PC-9 (cell line): ENCODE data around the gene FBXO41. TPM values are rescaled to one million over a fixed set of nuclear protein-coding genes. Genes with fewer than 3 reads are reported as not detected.

Source experiments
- BruUV-seq: library from RNA; stranded (reverse); fragments of 400-500 nt; replicated peaks from 2 replicates; lab custom pipeline; 2021; lab: Mats Ljungman, UMichigan
- CTCF ChIA-PET: fragments of 300-600 bp; sonication (Branson Sonifier 250); formaldehyde crosslinking; loops from one replicate; lab custom pipeline; 2022; ENCODE audit warnings: antibody characterized with exemption; lab: Charles Lee
- POLR2A ChIA-PET: fragments of 300-600 bp; sonication (Branson Sonifier 250); formaldehyde crosslinking; loops from one replicate; lab custom pipeline; 2022; ENCODE audit warnings: antibody characterized with exemption; ENCODE audit not compliant: unreplicated experiment; lab: Charles Lee
- DNase-seq, 2 experiments: peaks; one replicate each; pipeline versions ENCODE4 v3.0.0 to v3.0.0-alpha.2; 2015 to 2022; ENCODE audit warnings: mixed read lengths in 1 of 2
- H2AFZ ChIP-seq: fragments of 200-600 bp; sonication (generic); 2 replicates; pipeline ENCODE4 v1.8.1; 2017; ENCODE audit warnings: antibody characterized with exemption
- H3F3A ChIP-seq: fragments of 200-600 bp; sonication (generic); 2 replicates; pipeline ENCODE4 v1.8.1; 2017; ENCODE audit warnings: antibody characterized with exemption, mild to moderate bottlenecking, low read depth; ENCODE audit not compliant: insufficient read depth
- H3K27ac ChIP-seq: fragments of 200-600 bp; sonication (generic); 2 replicates; pipeline ENCODE4 v1.6.1; 2016; ENCODE audit warnings: mixed run types
- H3K27me3 ChIP-seq: fragments of 200-600 bp; sonication (generic); 2 replicates; pipeline ENCODE4 v1.6.1; 2016; ENCODE audit warnings: low read depth, mixed run types; ENCODE audit not compliant: insufficient read depth
- H3K36me3 ChIP-seq: fragments of 200-600 bp; sonication (generic); 2 replicates; pipeline ENCODE4 v1.6.1; 2016; ENCODE audit warnings: low read depth, mixed run types
- H3K4me1 ChIP-seq: fragments of 200-600 bp; sonication (generic); replicated peaks from 2 replicates; pipeline ENCODE4 v1.6.1; 2016; ENCODE audit warnings: mixed run types; ENCODE audit not compliant: insufficient read depth
- H3K4me2 ChIP-seq: fragments of 200-600 bp; sonication (generic); 2 replicates; pipeline ENCODE4 v1.6.1; 2017; ENCODE audit warnings: mixed run types
- H3K4me3 ChIP-seq: fragments of 200-600 bp; sonication (generic); 2 replicates; pipeline ENCODE4 v1.6.1; 2016; ENCODE audit warnings: mixed run types
- H3K79me2 ChIP-seq: fragments of 200-600 bp; sonication (generic); 2 replicates; pipeline ENCODE4 v1.6.1; 2017; ENCODE audit warnings: low read depth, mixed run types
- H3K9me2 ChIP-seq: fragments of 200-600 bp; sonication (generic); 2 replicates; pipeline ENCODE4 v1.8.1; 2017; ENCODE audit warnings: mild to moderate bottlenecking; ENCODE audit not compliant: insufficient read depth
- H3K9me3 ChIP-seq: fragments of 200-600 bp; sonication (generic); 2 replicates; pipeline ENCODE4 v1.8.1; 2016; ENCODE audit warnings: low read depth; ENCODE audit not compliant: insufficient read depth
- H4K20me1 ChIP-seq: fragments of 200-600 bp; sonication (generic); 2 replicates; pipeline ENCODE4 v1.8.1; 2017; ENCODE audit not compliant: insufficient read depth
- EZH2 ChIP-seq: fragments of 200-600 bp; sonication (generic); IDR thresholded peaks from 2 replicates; pipeline ENCODE4 v1.8.0; 2017; ENCODE audit warnings: antibody characterized with exemption, low read depth
- intact Hi-C: fragments of 100-400 bp; cut with micrococcal nuclease; formaldehyde crosslinking; loops from one replicate; pipeline ENCODE4 v1.10.0; 2022; ENCODE audit not compliant: unreplicated experiment
- total RNA-seq: library from RNA; stranded (reverse); gene quantifications from 2 replicates; pipeline ENCODE4 v1.2.3, GENCODE V29; 2021
- TF ChIP-seq, protein P1 (sequence below): fragments of 200-600 bp; sonication (generic); conservative IDR thresholded peaks from 2 replicates; pipeline ENCODE4 v1.6.1; 2017; ENCODE audit warnings: mixed run types, antibody characterized with exemption, mild to moderate bottlenecking, moderate library complexity

FBXO41 gene
- total RNA-seq, 1 experiment from 2014 or later: 16.4 TPM

GRCh38 chr2:73281244-73281643, 3.0 kb downstream of the FBXO41 start:
- CTCF ChIA-PET: no interaction called here

DNA sequence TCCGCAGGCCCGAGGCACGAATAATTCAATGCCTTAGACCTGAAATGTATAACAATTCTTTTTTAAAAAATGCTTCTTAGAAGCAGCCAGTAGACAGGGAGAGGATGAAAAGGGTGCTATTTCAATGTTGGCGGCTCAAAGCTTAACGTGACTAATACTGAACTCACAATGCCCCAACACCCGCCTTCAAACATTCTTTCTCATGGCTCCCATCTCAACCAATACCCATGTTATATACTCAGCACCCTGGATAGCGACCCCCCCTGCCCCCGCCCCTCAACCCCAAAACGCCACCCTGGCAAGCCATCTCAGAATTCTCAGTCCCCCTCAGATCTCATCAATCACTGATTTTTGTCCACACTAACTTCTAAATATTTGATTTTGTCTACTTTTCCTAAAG, 4.4 kb downstream of the FBXO41 start:
- POLR2A ChIA-PET: no interaction called here

More at GRCh38 chr2:73281244-73281643, 3.0 kb downstream of the FBXO41 start:
- Histone ChIP-seq H3K79me2 (peaks cover 60% of the 10 kb centered on the region), H3K9me3 (no peaks in the 10 kb centered on the region), H3K4me1 (peaks cover 18% of the 10 kb centered on the region), H3F3A (peaks cover 12% of the 10 kb centered on the region; the same call in 1 of the 2 replicates), H3K27ac (no peak overlapping the region), H3K4me2 (no peak overlapping the region), H3K9me2 (no peaks in the 10 kb centered on the region), H3K4me3 (no peak overlapping the region), H3K27me3 (no peaks in the 10 kb centered on the region), H4K20me1 (peaks cover 10% of the 10 kb centered on the region), H3K36me3 (0 out of 2 replicates have a peak, but pooled peaks cover 4% of the 10 kb centered on the region), H2AFZ (no peak overlapping the region)
- no peak for DNase-seq
- TF ChIP-seq, protein P1, sequence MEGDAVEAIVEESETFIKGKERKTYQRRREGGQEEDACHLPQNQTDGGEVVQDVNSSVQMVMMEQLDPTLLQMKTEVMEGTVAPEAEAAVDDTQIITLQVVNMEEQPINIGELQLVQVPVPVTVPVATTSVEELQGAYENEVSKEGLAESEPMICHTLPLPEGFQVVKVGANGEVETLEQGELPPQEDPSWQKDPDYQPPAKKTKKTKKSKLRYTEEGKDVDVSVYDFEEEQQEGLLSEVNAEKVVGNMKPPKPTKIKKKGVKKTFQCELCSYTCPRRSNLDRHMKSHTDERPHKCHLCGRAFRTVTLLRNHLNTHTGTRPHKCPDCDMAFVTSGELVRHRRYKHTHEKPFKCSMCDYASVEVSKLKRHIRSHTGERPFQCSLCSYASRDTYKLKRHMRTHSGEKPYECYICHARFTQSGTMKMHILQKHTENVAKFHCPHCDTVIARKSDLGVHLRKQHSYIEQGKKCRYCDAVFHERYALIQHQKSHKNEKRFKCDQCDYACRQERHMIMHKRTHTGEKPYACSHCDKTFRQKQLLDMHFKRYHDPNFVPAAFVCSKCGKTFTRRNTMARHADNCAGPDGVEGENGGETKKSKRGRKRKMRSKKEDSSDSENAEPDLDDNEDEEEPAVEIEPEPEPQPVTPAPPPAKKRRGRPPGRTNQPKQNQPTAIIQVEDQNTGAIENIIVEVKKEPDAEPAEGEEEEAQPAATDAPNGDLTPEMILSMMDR: no peak
- no peak for TF ChIP-seq EZH2
- POLR2A ChIA-PET: interaction anchor here (0.6 kb wide), 1 partner anchor 79 kb away, joined by 3 read pairs; no protein-coding TSS in a partner anchor
- BruUV-seq: no TSS peak
- intact Hi-C loops: no loop called here

GRCh38 chr2:73272270-73272669, 12.0 kb downstream of the FBXO41 start:
- Histone ChIP-seq H4K20me1 (peaks cover 4% of the 10 kb centered on the region; the same call in 1 of the 2 replicates), H3K27me3 (no peaks in the 10 kb centered on the region), H3K9me2 (no peaks in the 10 kb centered on the region), H3K36me3 (peaks cover 4% of the 10 kb centered on the region; the same call in 1 of the 2 replicates), H3K4me1 (no peaks in the 10 kb centered on the region), H3K79me2 (0 out of 2 replicates have a peak, but pooled peaks cover 10% of the 10 kb centered on the region), H3K4me2 (no peak overlapping the region), H3F3A (no peaks in the 10 kb centered on the region), H3K4me3 (no peak overlapping the region), H2AFZ (no peak overlapping the region), H3K27ac (no peak overlapping the region), H3K9me3 (no peaks in the 10 kb centered on the region)
- POLR2A ChIA-PET: no interaction called here
- CTCF ChIA-PET: no interaction called here
- TF ChIP-seq, protein P1: no peak
- TF ChIP-seq EZH2: no peak
- DNase-seq: no peak
- intact Hi-C loops: no loop called here
- BruUV-seq: no TSS peak

More for the DNA sequence above, 4.4 kb downstream of the FBXO41 start:
- no peak overlapping the region for H3K4me2 ChIP-seq
- DNase-seq: no peak
- BruUV-seq: no TSS peak
- peaks cover 12% of the 10 kb centered on the region for H3K4me1 ChIP-seq
- peaks cover 66% of the 10 kb centered on the region for H3K79me2 ChIP-seq
- H3K9me3 ChIP-seq: no peaks in the 10 kb centered on the region
- H3K27me3 ChIP-seq: no peaks in the 10 kb centered on the region
- no peaks in the 10 kb centered on the region for H3K9me2 ChIP-seq
- H3K27ac ChIP-seq: no peak overlapping the region
- peaks cover 10% of the 10 kb centered on the region for H4K20me1 ChIP-seq
- H3F3A ChIP-seq: peaks cover 4% of the 10 kb centered on the region; the same call in 1 of the 2 replicates
- no peak overlapping the region for H3K4me3 ChIP-seq
- intact Hi-C loops: no loop called here
- 0 out of 2 replicates have a peak, but pooled peaks cover 4% of the 10 kb centered on the region for H3K36me3 ChIP-seq
- CTCF ChIA-PET: no interaction called here
- TF ChIP-seq, protein P1: no peak
- no peak for TF ChIP-seq EZH2
- no peak overlapping the region for H2AFZ ChIP-seq
